Measurements from ENCODE around the gene BAZ2A. TPM values are rescaled to one million over a fixed set of nuclear protein-coding genes. Genes with fewer than 3 reads are reported as not detected.

BAZ2A gene
- polyA plus RNA-seq, 1 of the 3 experiments (the other 2 are of a cell fraction): 32.4 TPM

DNA sequence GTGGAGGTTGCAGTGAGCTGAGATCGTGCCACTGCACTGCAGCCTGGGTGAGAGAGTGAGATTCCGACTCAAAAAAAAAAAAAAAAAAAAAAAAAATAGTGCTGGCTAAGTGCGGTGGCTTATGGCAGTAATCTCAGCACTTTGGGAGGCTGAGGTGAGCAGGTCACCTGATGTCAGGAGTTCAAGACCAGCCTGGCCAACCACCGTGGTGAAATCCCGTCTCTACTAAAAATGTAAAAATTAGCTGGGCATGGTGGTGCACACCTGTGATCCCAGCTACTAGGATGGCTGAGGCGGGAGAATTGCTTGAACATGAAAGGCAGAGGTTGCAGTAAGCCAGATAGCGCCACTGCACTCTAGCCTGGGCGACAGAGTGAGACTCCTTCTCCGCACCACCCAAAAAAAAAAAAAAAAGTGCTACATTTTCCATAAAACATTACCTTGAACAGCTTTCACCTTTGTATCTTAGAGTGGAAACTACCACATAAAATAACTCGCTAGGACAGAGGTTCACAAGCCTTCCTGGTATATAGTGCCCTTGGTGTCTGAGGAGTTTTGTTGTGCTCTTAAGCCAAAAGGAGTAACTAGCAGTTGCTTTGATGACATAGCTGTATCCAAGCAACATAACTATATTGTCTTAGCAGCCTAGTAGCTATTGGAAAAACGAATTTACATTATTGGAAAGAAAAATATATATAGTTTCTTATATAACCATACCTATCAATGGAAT, 46.9 kb upstream of the BAZ2A start (continued):
- TF ChIP-seq, protein P1, sequence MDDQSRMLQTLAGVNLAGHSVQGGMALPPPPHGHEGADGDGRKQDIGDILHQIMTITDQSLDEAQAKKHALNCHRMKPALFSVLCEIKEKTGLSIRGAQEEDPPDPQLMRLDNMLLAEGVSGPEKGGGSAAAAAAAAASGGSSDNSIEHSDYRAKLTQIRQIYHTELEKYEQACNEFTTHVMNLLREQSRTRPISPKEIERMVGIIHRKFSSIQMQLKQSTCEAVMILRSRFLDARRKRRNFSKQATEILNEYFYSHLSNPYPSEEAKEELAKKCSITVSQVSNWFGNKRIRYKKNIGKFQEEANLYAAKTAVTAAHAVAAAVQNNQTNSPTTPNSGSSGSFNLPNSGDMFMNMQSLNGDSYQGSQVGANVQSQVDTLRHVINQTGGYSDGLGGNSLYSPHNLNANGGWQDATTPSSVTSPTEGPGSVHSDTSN (IDR thresholded peaks at IDR 0.05): no peak
- no peak for TF ChIP-seq GABPA (IDR thresholded peaks at IDR 0.05; ENCODE audit: low read depth)
- TF ChIP-seq MXI1 (IDR thresholded peaks at IDR 0.05; ENCODE audit: low read depth, low read length): no peak
- TF ChIP-seq NFIC (IDR thresholded peaks at IDR 0.05; ENCODE audit: borderline replicate concordance): no peak
- no peak for TF ChIP-seq CHD2 (IDR thresholded peaks at IDR 0.05; ENCODE audit: low read length, partially characterized antibody)

DNA sequence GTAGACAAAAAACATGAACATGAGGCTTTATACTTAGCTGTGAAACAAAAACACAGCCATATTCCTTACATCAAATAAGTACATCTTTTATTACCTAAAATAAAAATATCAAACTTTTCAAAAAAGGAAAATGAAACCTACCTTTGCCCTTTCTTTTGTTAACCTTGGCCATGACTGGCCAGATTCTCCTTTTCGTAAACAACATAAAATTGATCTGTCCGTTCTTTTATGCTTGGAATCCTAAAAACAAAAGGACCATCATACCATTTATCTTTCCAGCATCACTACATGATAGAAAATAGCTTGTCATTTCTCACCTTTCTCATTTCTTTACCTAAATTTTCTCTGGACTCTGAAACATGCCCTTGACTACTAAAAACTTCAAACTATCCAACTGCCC, 41.5 kb upstream of the BAZ2A start:
- ChIA-PET CTCF (interaction anchor here (0.7 kb wide), 1 partner anchor 8 kb away, joined by 3 read pairs; no protein-coding TSS in a partner anchor), POLR2A (interaction anchor here (0.6 kb wide), 1 partner anchor 72 kb away, joined by 3 read pairs; no protein-coding TSS in a partner anchor)
- Histone ChIP-seq H3K36me3 (replicated peaks in 1 of 2; ENCODE audit: control insufficient read depth in 1 of 2, insufficient read depth in 2 of 2, low read length in 1 of 2) (peaks cover 32 to 61% of the 10 kb centered on the region in 2 experiments), H3K79me2 (ENCODE audit: insufficient read depth) (peaks cover 99% of the 10 kb centered on the region), H3K4me3 (ENCODE audit: low read depth in 2 of 2, low read length in 1 of 2) (no peak overlapping the region), H3K4me2 (no peak overlapping the region), H3K9me3 (no peaks in the 10 kb centered on the region), H3K4me1 (ENCODE audit: control insufficient read depth in 1 of 2, insufficient read depth in 2 of 2, low read depth in 1 of 2, low read length in 1 of 2) (no peaks in the 10 kb centered on the region), H2AFZ (ENCODE audit: low read depth) (no peak overlapping the region), H4K20me1 (ENCODE audit: insufficient read depth) (peaks cover 54% of the 10 kb centered on the region), H3K27ac (ENCODE audit: low read depth in 2 of 2, low read length in 1 of 2) (no peak overlapping the region), H3K9me2 (no peaks in the 10 kb centered on the region), H3K9ac (no peak overlapping the region), H3K27me3 (ENCODE audit: insufficient read depth) (no peaks in the 10 kb centered on the region), H3F3A (replicated peaks; ENCODE audit: insufficient read depth) (peaks cover 10% of the 10 kb centered on the region)
- no peak for TF ChIP-seq POLR2AphosphoS5 (IDR thresholded peaks at IDR 0.05; ENCODE audit: low read depth, low read length)
- TF ChIP-seq, protein P1 (IDR thresholded peaks at IDR 0.05): no peak
- no peak for TF ChIP-seq NRF1 (IDR thresholded peaks at IDR 0.05; ENCODE audit: low read depth, low read length)
- TF ChIP-seq FOXJ3 (CRISPR knock-in tag; IDR thresholded peaks at IDR 0.05): no peak
- TF ChIP-seq TAF1 (IDR thresholded peaks at IDR 0.05; ENCODE audit: borderline replicate concordance, low read depth, low read length): no peak
- TF ChIP-seq, protein P2, sequence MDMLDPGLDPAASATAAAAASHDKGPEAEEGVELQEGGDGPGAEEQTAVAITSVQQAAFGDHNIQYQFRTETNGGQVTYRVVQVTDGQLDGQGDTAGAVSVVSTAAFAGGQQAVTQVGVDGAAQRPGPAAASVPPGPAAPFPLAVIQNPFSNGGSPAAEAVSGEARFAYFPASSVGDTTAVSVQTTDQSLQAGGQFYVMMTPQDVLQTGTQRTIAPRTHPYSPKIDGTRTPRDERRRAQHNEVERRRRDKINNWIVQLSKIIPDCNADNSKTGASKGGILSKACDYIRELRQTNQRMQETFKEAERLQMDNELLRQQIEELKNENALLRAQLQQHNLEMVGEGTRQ (IDR thresholded peaks at IDR 0.05; ENCODE audit: borderline replicate concordance, low read depth, low read length): no peak
- no peak for TF ChIP-seq TCF12 (IDR thresholded peaks at IDR 0.05)
- no peak for TF ChIP-seq FOXM1 (IDR thresholded peaks at IDR 0.05; ENCODE audit: low read depth)
- TF ChIP-seq MEF2A (IDR thresholded peaks at IDR 0.05; ENCODE audit: borderline replicate concordance, low read depth): no peak
- TF ChIP-seq TEAD4 (IDR thresholded peaks at IDR 0.05; ENCODE audit: borderline replicate concordance, insufficient read depth): no peak
- no peak for DNase-seq
- WGBS (ENCODE audit: low lambda C conversion rate): 94% methylated on average over 2 of the region's 2 CpGs
